NCI-H2081 treated with DMSO at 0.1 percent for 48 hours (cell line): ENCODE measurements around the gene KCNG2.

Experiments used
- DNase-seq: peaks from one replicate; lab custom pipeline; 2025; lab: John Stamatoyannopoulos, UW

The KCNG2 gene

DNA sequence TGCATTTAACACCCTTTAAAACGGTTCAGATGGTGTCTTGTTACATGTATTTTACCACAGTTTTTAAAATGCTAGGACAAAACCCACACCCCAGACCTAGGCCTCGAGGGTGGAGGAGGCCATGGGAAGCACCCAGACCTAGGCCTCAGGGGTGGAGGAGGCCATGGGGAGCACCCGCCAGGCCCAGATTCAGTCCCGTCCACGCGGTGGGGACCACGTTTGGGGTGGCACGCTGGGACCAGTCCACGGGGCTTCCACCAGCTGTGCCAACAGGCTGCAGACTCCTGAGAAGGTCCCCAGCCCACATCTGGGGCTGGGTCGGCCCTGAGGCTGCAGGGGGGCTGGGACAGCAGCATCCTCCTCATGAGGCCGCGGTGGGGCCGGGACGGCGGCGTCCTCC, 90.3 kb downstream of the KCNG2 start:
- no peak for DNase-seq

GRCh38 chr18:79889569-79889968, 91.8 kb downstream of the KCNG2 start:
- DNase-seq = no peak

DNA sequence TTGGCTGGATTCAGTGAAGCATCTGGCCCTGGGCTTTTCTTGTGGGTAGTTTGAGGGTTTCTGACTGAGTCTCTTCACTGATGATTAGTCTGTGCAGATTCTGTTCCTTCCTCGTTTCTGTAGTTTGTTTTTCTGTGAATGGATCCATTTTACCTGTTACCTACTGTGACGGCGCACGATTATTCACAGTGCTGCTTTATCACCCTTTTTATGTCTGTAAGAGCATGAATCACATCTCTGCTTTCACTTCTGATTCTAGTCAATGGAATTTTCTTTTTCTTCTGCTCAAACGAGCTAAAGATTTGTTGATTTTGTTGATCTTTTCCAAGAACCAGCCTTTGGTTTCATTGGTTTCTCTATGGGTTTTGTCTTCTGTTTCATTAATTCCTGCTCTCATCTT, 92.9 kb downstream of the KCNG2 start:
- DNase-seq = no peak

- DNase-seq = no peak
Measured at GRCh38 chr18:79896738-79897137, 99.0 kb downstream of the KCNG2 start.

GRCh38 chr18:79897940-79898625, 100.3 kb downstream of the KCNG2 start:
- no peak for DNase-seq

GRCh38 chr18:79898952-79899608, 101.3 kb downstream of the KCNG2 start:
- no peak for DNase-seq

GRCh38 chr18:79899609-79900445, 102.1 kb downstream of the KCNG2 start:
- no peak for DNase-seq

DNA sequence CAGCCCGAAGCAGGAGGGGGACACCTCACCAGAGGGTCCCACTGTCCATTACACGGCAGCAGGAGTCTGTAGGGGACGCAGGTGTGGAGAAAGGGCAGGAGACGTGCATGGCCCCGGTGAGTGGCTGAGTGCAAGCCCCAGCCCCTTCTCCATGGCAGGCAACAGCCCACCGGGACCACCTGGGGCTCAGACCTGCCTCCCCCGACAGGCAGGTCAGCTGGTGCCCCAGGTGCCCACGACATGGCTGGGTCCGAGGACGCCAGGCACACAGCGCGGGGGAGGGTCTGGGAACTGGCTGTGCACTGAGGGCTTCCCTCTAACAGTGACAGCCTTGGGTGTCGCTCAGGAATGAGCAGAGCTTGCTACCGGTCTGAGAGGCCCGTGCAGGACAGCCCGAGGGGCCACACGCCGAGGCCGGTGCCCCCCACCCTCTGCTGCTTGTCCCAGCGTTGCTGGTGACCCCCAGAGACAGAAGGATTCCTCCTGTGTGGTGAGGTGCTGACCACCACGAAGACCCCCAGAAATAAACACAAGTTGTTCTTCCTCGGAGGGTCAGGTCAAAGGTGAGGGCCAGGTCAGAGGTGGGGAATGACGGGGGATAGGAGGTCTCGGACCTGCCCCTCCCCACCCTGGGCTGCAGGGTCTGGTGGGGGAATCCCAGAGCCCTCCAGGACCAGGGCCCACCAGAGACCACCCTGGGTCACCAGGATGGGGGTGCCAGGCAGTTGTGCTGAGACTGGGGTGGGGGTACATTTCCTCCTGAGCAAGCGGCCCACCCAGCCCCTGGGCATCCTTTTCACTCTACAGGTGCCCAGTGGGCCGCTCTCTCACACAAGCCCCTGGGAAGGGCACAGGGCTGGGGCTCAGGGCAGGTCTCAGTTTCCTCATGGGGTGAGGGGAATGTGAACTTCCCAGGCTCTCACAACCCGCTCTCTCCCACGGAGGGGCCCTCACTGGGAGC, 103.2 kb downstream of the KCNG2 start:
- DNase-seq = no peak

GRCh38 chr18:79901665-79902064, 103.9 kb downstream of the KCNG2 start:
- no peak for DNase-seq

DNA sequence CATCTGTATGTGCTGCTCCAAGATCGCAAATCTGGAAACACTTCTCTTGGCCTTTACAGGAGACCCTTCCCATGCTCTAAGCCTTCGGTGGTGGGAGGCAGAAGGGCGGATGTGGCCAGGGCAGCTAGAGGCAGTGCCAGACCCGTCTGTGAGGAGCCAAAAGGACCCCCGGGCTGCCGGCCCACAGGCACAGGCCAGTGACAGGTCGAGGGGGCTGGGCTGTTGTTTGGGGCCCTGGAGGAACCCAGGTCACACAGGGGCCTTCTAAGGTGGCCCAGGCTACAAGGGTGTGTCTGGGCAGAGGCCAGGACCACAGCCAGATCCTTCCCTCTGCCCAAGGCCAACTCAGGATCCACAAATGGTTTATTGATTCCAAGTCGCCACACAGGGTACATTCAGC, 104.3 kb downstream of the KCNG2 start:
- no peak for DNase-seq

DNA sequence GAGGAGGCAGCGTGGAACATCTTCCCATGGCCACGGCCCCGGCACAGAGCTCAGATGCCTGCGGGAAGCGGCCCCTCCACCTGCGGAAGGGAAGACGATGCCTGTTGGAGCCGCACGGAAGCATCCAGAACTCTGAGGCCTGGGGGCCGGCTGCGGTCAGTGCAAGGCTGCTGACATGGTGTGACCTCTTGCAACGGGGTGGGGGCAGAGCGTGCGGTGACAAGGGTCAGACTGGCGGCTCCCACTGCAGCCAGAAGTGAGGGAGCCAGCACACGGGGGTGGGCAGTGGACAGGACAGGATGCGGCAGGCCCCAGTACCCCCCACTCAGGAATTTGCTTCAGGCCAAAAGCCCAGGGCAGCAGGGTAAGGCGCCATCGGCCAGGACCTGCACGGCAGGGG, 104.9 kb downstream of the KCNG2 start:
- DNase-seq = no peak

DNA sequence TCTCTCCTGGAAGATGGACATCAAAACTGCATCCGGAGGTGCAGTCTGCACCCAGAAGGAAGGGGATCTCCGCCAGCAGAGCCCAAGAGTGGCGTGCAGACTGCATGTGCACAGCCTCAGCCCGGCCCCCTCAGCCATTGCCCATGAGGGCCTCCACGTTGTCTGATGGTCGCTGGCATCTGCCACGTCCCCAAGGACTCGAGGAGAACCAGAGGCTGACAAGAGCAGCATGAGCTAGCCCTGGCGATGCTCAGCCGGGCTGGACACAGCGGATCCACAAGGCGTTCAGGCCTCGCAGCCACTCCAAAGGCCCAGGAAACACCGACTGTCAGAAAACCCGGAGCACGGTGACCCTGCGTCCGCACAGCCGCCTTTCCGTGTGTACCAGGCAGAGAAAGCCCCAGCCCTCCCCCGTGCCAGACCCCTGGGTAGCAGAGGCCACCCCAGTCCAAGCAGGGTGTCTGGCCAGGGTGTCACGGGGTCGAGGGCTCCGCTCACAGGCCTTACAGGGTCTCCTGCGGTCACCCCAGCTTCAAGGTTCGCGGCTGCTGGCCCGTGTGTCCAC, 105.4 kb downstream of the KCNG2 start:
- DNase-seq = no peak

DNA sequence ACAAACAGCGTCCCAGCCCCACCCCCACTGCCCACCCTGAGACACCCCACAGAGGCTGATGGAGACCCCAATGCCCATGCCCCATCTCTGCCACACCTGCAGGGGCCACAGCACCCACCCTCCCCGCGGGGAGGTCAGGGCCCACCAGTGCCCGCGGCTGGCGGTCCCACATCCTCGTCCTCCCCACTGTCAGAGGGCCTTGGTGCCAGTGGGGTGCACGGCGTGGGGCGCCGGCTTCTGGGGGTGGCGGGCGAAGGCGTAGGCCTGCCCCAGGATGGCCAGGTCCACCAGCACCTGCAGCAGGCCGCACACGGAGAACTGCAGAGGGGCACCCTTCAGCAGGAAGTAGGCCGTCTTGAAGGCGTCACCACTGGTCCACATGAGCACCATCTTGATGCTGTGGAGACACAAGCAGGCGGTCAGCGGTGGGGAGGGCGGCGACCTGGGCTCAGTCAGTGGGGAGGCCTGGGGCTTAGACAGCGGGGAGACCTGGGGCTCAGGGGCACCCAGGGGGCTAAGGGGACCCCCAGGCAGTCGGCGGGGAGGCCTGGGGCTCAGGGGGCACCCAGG, 106.1 kb downstream of the KCNG2 start:
- no peak for DNase-seq

DNA sequence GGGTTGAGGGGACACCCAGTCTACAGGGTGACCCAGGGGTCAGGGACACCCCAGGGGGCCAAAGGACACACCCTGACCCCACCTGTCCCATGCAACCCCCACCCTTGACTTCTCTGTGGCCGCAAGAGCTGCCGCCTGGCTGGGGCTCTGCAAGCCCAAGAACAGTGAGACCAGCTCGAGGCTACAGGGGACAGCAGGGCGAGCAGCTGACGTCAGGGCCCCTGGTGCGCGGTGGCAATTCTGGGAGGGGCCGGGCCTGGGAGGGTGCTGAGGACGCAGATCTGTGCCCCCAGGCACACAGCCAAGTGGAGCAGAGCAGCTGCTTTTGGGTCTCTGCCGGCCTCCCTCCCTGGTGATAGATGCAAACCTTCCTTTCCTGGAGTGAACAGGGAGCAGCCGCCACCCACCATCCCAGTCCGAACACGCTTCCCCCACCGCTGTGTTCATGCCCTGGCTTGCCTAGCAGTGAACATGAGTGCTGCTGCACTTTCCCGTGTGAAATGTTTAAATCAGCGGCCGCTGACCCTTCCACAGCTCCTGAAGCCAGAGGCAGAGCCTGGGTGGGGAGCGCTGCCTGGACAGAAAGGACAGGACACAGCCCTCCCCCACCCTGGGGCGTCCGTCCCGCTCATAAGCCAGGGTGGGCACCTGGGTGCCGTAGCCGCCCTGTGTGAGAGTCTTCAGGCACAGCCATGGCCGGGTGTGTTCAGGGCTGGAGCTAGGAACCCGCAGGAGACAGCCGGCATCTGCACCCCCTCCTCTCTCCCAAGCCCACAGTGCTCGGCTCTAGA, 106.8 kb downstream of the KCNG2 start:
- no peak for DNase-seq

GRCh38 chr18:79905389-79905911, 107.7 kb downstream of the KCNG2 start:
- DNase-seq = no peak

GRCh38 chr18:79905993-79906392, 108.3 kb downstream of the KCNG2 start:
- no peak for DNase-seq

- no peak for DNase-seq
Measured at GRCh38 chr18:79906706-79907105, 109.0 kb downstream of the KCNG2 start.

- DNase-seq = no peak
Measured at GRCh38 chr18:79910563-79911343, 113.0 kb downstream of the KCNG2 start.
